ENCODE measurements around the gene SHB.

DNA sequence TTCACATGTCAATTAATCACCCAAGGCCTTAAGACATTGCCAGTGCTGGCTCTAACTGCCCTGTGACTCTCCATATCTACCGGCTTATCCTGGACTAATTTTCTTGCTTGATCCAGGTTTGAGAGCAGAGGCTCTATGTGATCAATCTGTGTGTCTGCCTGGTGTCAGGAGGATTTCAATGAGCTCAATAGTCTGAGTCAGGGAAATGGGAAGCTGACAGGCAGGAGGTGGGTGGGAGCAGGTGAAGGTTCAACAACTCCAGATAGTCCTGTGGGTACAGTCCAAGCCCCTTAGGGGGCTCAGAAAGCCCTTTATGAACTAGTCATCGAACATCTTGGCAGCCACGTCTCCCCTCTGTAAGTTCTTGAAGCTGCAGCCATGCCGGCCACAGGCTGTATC is 72.2 kb downstream of the SHB start:
- TF ChIP-seq CTCF (IDR thresholded peaks at IDR 0.05; ENCODE audit: control extremely low read depth in 1 of 3, insufficient read depth in 1 of 3, low read depth in 1 of 3, low read length in 3 of 3) (no peak), ATF3 (IDR thresholded peaks at IDR 0.05; ENCODE audit: insufficient read depth, low read depth, low read length) (no peak), RXRA (IDR thresholded peaks at IDR 0.05; ENCODE audit: insufficient read depth, low read depth, low read length) (no peak), POLR2AphosphoS5 (IDR thresholded peaks at IDR 0.05; ENCODE audit: low read depth, low read length) (no peak), RNF2 (IDR thresholded peaks at IDR 0.05; ENCODE audit: borderline replicate concordance, low read depth, low read length, missing control alignments, poor library complexity, severe bottlenecking) (no peak), EP300 (IDR thresholded peaks at IDR 0.05; ENCODE audit: borderline replicate concordance in 1 of 2, low read depth in 2 of 2, low read length in 2 of 2) (no peak), ZNF274 (IDR thresholded peaks at IDR 0.05; ENCODE audit: borderline replicate concordance, extremely low read depth, low read length) (no peak), BACH1 (IDR thresholded peaks at IDR 0.05; ENCODE audit: low read length) (no peak), ASH2L (IDR thresholded peaks at IDR 0.05; ENCODE audit: low read length) (no peak), RAD21 (IDR thresholded peaks at IDR 0.05 in 1 of 2, conservative IDR thresholded peaks at IDR 0.05 in 1 of 2; ENCODE audit: low read depth in 2 of 2, low read length in 2 of 2) (no peak), CREB1 (IDR thresholded peaks at IDR 0.05) (no peak)
